Mucosa of descending colon (tissue), 3 donors: ENCODE measurements around the gene PITX2. TPM values are rescaled to one million over a fixed set of nuclear protein-coding genes. Genes with fewer than 3 reads are reported as not detected.

ENCODE experiments used
- ATAC-seq: fragments of 200-7000 bp; cut with Tn5 transposase; one replicate; pipeline ENCODE4 v1.9.1; 2020; ENCODE audit warnings: mild to moderate bottlenecking, moderate library complexity
- DNase-seq, 3 donors: peaks; one replicate each; pipeline ENCODE4 v3.0.0-alpha.2; 2020
- H3K36me3 ChIP-seq: fragments of 200-600 bp; one replicate; pipeline ENCODE4 v1.8.0; 2021; ENCODE audit warnings: low read depth, mild to moderate bottlenecking
- H3K4me1 ChIP-seq: fragments of 200-600 bp; one replicate; pipeline ENCODE4 v1.8.0; 2021; ENCODE audit warnings: low read depth, mild to moderate bottlenecking
- H3K4me3 ChIP-seq: fragments of 200-600 bp; one replicate; pipeline ENCODE4 v1.8.0; 2021; ENCODE audit warnings: mild to moderate bottlenecking
- H3K9me3 ChIP-seq: fragments of 200-600 bp; one replicate; pipeline ENCODE4 v1.8.0; 2021; ENCODE audit warnings: mild to moderate bottlenecking
- intact Hi-C, 2 donors: fragments of 100-400 bp; cut with DNase I in 1 of 2; cut with micrococcal nuclease in 1 of 2; formaldehyde crosslinking; loops; one replicate each; pipeline versions ENCODE4 v1.11.0 to v1.11.1; 2022; cut with DNase I, micrococcal nuclease
- long read RNA-seq, 2 donors: library from polyadenylated mRNA; unstranded; transcript quantifications; one replicate each; pipeline ENCODE4 v2.0.0, GENCODE V29; 2019 to 2021
- total RNA-seq, 3 donors: library from RNA; stranded (reverse); fragmentation: NEBNext Ultra II Directional in 2 of 3; extraction: Animal tissue kit (Norgen Biotek cat#: 25700) in 2 of 3; gene quantifications; one replicate each; pipeline versions ENCODE4 v1.2.1 to v1.2.4, GENCODE V29; 2021 to 2023
- TF ChIP-seq, protein P1 (sequence below): fragments of 200-600 bp; IDR thresholded peaks from one replicate; pipeline ENCODE4 v1.8.0; 2022; ENCODE audit warnings: antibody characterized with exemption, mild to moderate bottlenecking
- donor health status: DM: no; HTN: no; CAD: no; lungs with moderate emphysema.
- donor health status: DM: no; HTN: no; CAD: no.
- donor health status: DM: no; HTN: yes; CAD: no.

PITX2 gene
- 1 to 10 TPM in 1 of 3 donors, under 1 TPM in 2; 0.51 to 2.6 (median 0.81) TPM for total RNA-seq
- long read RNA-seq, donor 1: 0 reads
- long read RNA-seq, donor 2, partial matches to known transcripts: 0 of 2 reads
- long read RNA-seq, donor 2, other reads (novel, unspliced or antisense): 2 of 2 reads

- Histone ChIP-seq H3K4me1 (peaks cover 27% of the 10 kb centered on the region), H3K4me3 (peak within 1 kb of the TSS; percentile 4), H3K9me3 (no peaks in the 10 kb centered on the region), H3K36me3 (no peaks in the 10 kb centered on the region)
- peak; percentile 90 to 96 (median 93) for DNase-seq
- TF ChIP-seq, protein P1, sequence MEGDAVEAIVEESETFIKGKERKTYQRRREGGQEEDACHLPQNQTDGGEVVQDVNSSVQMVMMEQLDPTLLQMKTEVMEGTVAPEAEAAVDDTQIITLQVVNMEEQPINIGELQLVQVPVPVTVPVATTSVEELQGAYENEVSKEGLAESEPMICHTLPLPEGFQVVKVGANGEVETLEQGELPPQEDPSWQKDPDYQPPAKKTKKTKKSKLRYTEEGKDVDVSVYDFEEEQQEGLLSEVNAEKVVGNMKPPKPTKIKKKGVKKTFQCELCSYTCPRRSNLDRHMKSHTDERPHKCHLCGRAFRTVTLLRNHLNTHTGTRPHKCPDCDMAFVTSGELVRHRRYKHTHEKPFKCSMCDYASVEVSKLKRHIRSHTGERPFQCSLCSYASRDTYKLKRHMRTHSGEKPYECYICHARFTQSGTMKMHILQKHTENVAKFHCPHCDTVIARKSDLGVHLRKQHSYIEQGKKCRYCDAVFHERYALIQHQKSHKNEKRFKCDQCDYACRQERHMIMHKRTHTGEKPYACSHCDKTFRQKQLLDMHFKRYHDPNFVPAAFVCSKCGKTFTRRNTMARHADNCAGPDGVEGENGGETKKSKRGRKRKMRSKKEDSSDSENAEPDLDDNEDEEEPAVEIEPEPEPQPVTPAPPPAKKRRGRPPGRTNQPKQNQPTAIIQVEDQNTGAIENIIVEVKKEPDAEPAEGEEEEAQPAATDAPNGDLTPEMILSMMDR: no peak
- peak; percentile 93 for ATAC-seq
- intact Hi-C loops: no loop called here
Measured at GRCh38 chr4:110622841-110623717, at the start of gene PITX2. Gene PITX2, minus strand, starts transcription at chr4:110623077. Its CDS starts 617 bp downstream, at chr4:110622460.

DNA sequence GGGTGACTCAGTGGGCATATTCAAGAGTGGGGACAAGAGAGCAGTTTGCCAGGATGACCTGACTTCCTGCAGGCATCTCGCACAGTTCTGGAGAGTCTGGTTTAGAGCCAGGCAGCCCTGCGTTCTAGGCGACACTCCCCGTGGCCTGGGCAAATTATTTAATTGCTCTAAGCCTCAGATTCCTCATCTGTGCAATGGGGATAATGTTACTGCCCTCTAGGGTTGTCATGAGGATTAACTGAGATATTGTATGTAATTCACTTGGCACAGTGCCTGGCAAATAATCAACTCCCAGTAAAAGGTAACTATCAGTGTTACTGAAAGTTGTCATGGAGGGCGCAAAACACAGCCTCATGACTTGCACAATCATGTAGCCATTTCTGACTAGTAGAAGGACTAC is 48.8 kb upstream of the PITX2 start:
- peak; percentile 74 for ATAC-seq
- no peak overlapping the region for H3K4me3 ChIP-seq
- no peak for DNase-seq
- TF ChIP-seq, protein P1: no peak
- H3K9me3 ChIP-seq: no peaks in the 10 kb centered on the region
- no peaks in the 10 kb centered on the region for H3K36me3 ChIP-seq
- peaks cover 6% of the 10 kb centered on the region for H3K4me1 ChIP-seq
- intact Hi-C loops: no loop called here

DNA sequence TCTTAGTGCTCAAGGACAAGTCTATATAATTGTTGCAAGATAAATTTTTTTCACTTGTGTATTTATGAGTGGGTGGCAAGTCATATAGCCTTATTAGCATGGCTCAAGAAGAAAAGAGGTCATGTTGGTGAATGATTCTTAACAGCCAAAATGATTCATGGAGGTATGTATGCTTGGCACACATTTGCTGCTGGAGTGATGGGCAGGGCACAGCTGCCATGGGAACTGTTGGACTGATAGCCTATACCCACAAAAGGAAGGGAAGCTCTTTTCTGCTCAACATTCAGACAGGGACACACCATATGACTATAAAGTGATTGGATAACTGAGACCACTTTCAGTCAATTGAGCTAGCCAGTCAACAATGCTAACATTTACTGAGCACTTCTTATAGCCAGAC is 46.8 kb upstream of the PITX2 start:
- ATAC-seq (peak; percentile 69), DNase-seq (no peak)
- TF ChIP-seq, protein P1: no peak
- Histone ChIP-seq H3K4me3 (no peak overlapping the region), H3K4me1 (peaks cover 6% of the 10 kb centered on the region), H3K36me3 (no peaks in the 10 kb centered on the region), H3K9me3 (no peaks in the 10 kb centered on the region)
- intact Hi-C loops: no loop called here

DNA sequence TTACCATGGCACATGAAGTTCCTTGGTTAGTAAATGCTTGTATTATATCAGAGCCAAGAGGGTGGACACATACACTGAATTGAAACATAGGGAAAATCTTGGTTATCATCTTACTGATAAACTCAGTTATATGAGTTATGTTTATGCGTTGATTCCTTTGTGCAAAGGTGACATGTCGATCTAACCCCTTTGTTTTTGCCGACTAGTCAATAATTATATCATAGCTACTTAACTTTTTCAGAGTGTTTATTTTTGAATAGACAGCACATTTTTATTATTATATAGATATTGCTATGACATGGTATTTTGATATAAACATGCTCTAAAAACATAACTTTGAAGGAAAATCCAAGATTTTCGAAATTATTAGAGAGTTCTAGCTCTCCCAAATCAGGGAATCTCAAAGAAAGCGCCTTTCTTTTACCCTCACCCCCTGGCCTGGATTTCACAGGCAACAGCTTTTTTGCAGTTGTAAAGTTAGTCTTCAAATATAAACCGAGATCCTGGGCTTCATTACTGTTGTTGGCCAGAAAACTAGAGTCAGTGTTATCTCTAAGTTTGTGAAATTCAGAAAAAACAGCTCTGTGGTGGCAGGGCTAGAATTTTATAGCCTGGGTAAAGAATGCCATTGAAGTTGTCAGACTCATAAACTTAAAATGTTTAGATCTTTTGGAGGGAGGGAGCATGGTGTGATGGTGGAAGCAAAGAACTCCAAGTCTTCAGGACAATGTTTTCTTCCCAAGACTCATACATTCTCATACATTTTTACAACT is 45.8 kb upstream of the PITX2 start:
- ATAC-seq (no peak), DNase-seq (no peak)
- intact Hi-C loops: no loop called here
- no peaks in the 10 kb centered on the region for H3K9me3 ChIP-seq
- TF ChIP-seq, protein P1: no peak
- peaks cover 6% of the 10 kb centered on the region for H3K4me1 ChIP-seq
- no peaks in the 10 kb centered on the region for H3K36me3 ChIP-seq
- no peak overlapping the region for H3K4me3 ChIP-seq

GRCh38 chr4:110667670-110668069 is 44.8 kb upstream of the PITX2 start:
- intact Hi-C loops: no loop called here

More at GRCh38 chr4:110667670-110668069, 44.8 kb upstream of the PITX2 start:
- TF ChIP-seq, protein P1: no peak
- no peak overlapping the region for H3K4me3 ChIP-seq
- H3K36me3 ChIP-seq: no peaks in the 10 kb centered on the region
- peaks cover 6% of the 10 kb centered on the region for H3K4me1 ChIP-seq
- peak in 1 of 3 donors; percentile 52 for DNase-seq
- H3K9me3 ChIP-seq: no peaks in the 10 kb centered on the region
- ATAC-seq: peak; percentile 66
